GM19468 (cell line): ENCODE results near the gene GAK.

Experiments used
- ATAC-seq: cut with Tn5 transposase; IDR thresholded peaks from one replicate; pipeline ENCODE4 v1.9.1; 2021; ENCODE audit warnings: mild to moderate bottlenecking, moderate library complexity, moderate number of reproducible peaks; ENCODE audit not compliant: unreplicated experiment; ENCODE audit errors: extremely low read depth

Gene GAK

GRCh38 chr4:856225-856901, 75.8 kb downstream of the GAK start:
- ATAC-seq = no peak

GRCh38 chr4:855880-856224, 76.3 kb downstream of the GAK start:
- ATAC-seq = no peak

- ATAC-seq = no peak
These were observed 77.8 kb downstream of the GAK start for GRCh38 chr4:854356-854755.

GRCh38 chr4:853416-853781, 78.7 kb downstream of the GAK start:
- ATAC-seq = no peak

GRCh38 chr4:851701-852430, 80.2 kb downstream of the GAK start:
- no peak for ATAC-seq

- no peak for ATAC-seq
These were observed 81.7 kb downstream of the GAK start for GRCh38 chr4:850323-850945.

GRCh38 chr4:849478-850175, 82.5 kb downstream of the GAK start:
- no peak for ATAC-seq

GRCh38 chr4:848803-849477, 83.2 kb downstream of the GAK start:
- ATAC-seq = no peak

- no peak for ATAC-seq
These were observed 83.8 kb downstream of the GAK start for GRCh38 chr4:848307-848691.

- no peak for ATAC-seq
These were observed 86.3 kb downstream of the GAK start for GRCh38 chr4:845836-846251.

- ATAC-seq = no peak
These were observed 86.8 kb downstream of the GAK start for GRCh38 chr4:845233-845835.

- no peak for ATAC-seq
These were observed 87.3 kb downstream of the GAK start for GRCh38 chr4:844752-845232.

- no peak for ATAC-seq
These were observed 92.3 kb downstream of the GAK start for GRCh38 chr4:839675-840443.

- no peak for ATAC-seq
These were observed 94.3 kb downstream of the GAK start for GRCh38 chr4:837772-838171.

GRCh38 chr4:836750-837301, 95.3 kb downstream of the GAK start:
- ATAC-seq = no peak

GRCh38 chr4:836003-836511, 96.1 kb downstream of the GAK start:
- ATAC-seq = no peak

GRCh38 chr4:835148-836002, 96.7 kb downstream of the GAK start:
- no peak for ATAC-seq
